ENCODE measurements around the gene LRCH3.
A peak's percentile ranks its signal among the peaks of the same experiment; 100 is the strongest.

Gene LRCH3

DNA sequence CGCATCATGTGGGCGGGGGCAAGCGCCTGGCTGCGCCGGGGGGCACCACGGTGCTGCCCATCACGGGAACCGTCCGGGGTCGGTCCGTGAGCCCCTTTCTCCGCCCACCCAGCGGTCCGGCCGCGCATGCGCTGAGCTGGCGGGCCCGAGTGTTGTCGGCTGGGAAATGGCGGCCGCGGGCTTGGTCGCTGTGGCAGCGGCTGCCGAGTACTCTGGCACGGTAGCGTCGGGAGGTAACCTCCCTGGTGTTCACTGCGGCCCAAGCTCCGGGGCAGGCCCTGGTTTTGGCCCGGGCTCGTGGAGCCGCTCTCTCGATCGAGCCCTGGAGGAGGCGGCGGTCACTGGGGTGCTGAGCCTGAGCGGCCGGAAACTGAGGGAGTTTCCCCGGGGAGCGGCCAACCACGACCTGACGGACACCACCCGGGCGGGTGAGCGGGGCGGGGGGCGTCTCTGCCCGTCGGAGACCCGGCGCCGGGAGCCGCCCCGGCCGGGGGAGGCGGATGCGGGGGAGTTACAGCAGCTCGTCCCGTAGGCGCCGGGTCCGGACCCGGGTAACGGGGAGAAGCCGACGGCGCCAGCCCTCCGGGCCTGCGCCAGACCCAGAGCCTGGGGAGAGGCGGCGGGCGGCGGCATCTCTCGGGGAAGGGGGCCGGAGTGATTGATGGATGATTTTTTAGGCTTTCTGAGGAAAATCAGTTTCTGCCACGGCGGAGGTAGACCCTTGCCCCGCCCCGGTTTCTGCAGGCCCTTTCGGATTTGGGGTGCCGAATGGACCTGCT is at the start of gene LRCH3:
Gene LRCH3, plus strand, starts transcription at position 142 of the 779 bp plus-strand sequence. Its CDS starts 25 bp downstream, at position 167.
- peak; percentile 62 for DNase-seq

DNA sequence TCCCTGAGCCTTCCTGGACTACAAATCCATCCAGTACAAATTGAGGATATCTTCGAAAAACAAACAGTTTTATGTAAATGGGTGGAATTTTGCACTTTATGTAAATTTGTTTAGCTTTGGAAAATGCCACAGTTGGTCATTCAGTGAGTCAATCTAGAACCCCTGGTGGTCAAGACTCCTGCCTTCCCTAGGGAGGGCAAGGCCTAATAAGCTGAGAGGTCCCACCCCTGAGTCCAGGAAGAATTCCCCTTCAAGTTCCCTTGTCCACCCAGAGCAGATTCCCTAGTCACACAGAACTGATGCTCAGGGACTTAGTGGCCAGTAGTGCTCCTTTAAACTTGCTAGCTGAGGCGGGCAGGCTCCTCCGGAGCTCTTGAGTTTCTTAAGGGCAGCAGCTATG is 48.3 kb upstream of the LRCH3 start:
- DNase-seq: no peak

DNA sequence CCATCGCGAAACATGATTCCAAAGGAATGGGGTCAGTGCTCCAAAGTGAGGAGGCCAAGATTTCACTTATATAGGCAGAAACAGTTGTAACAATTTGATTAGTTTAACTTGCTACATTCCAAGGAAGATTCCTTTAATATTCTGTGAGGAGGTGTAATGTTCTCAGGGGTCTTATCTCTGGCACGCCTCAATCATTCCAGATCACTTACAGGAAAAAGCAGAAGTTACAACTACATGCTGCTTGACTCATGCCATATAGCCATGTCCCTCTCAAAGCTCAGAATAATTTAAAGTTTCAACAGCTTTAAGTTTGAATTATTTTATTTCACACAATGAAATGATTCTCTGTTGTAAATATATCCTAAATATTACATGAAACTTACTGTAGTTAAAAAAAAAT is 44.8 kb upstream of the LRCH3 start:
- no peak for DNase-seq

DNA sequence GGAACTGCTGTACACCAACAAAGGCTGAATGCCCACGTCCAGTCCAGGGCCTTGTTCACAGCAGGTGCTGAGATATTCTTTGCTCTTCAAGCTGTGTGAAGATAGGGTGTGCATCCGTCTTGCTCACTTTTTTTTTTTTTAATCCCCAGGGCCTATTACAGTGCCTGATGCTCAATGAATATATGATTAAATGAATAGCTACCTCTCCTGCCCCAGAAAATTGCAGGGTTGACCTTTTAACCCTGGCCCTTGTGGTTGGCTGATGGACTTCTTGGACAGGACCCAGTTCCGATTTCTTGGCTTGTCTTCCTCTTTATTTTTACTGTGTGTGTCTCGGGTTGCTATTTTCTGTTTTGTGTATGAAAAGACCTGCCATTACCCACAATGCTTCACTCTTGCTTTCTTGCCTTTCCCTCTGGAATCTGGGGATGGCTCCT is 44.2 kb upstream of the LRCH3 start:
- DNase-seq: no peak

DNA sequence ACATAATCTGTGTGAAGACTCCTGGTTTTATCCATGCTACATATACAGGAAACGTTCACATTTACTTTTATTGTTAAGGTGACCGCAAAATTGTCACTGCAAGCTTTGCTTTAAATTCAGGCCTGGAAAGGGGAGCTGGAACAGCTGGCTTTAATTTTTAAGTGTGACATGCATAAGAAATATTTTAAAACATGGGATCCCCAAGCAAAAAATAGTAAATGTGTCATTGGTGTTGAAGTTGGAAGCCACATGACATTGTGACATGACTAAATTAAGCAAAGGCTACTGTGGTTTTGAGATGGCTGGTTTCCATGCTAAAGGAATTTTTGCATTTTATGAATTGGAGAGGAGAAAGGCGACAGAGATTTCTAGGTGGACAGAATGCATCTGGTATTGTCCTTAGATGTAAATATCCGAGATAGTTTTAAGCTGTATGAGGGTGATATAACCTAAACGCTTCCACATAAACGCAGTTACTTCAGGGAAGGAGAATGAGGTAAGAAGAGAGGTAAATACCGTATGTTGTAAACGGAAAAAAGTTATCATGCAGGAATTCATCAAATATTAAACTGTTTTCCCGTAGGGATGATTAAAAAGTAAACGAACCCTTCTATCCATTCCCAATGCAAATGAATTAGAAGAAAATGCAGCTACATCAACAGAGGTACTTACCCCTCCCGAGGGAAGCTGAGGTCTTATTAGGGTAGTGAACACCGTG is 42.3 kb upstream of the LRCH3 start:
- no peak for DNase-seq

DNA sequence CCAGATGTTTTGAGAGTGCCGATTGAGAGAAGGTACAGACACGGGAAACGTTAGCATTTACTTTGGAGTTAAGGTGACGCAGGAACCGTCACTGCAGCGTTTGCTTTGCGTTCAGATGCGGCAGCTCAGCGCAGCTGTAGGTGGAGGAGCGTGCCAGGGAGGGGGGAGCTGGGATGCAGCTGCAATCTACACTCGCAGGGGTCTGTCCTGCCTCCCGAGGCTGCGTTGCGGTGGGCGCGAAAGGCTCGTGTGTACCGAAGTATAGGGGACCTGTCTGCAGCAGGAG is 41.8 kb upstream of the LRCH3 start:
- peak; percentile 38 for DNase-seq

DNA sequence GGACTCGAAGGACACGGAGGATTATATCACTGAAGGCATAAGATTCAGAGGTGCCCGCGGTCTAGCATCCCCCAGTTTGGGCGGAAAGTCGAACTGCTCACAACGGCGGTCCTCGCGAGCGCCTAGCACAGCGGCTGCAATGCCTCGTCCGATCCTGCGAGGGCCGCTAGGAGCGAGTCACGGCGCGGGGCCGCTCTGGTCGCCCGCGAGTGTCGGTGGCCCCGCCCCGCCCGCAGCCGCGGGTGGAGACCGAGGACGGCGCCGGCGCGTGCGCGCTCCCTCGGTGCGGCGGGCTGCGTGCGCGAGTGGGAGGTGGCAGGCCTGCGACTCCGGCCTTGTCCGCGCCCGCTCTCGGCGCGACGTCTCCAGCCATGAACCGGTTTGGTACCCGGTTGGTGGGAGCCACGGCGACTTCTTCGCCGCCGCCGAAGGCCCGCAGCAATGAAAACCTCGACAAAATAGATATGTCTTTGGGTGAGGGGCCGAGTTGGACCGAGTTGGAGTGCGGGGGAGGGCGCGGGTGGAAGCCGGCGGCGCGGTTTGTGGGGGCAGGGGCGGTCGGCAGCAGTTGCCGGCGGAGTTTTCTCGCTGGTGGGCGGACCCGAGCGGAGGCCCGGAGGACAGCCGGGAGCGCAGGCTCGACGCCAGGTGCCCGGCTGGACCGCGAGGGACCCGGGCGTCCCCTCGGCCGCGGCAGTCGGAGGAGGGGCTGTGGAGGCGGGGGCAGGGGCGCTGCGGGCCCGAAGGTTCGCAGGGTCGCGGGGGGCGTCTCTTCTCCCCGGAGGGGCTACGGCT is 41.3 kb upstream of the LRCH3 start, which contains the start of gene FYTTD1:
Gene FYTTD1, plus strand, starts transcription at position 283 of the 795 bp plus-strand sequence. Its CDS starts 89 bp downstream, at position 372.
- DNase-seq: peak; percentile 76

DNA sequence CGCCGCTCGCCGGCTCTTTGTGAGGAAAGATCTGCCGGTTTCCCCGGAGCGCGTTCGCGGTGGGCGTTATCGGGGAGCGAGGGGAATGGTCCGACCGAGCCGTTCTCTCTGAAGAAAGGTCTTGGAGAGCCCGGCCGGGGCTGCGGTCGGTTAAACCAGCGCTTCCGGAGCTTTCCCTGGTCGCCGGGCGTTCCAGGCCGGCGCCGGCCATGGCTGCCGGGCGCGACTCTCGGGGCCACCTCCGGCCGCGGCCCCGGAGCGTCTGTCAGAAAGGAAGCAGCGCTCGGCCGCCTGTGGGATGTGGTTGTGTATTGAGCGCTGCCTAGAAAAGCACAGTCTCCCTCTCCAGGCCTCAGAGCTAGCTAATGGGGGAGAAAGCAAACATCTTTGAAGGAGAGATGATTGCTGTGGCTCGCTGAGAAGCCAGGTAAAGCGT is 40.6 kb upstream of the LRCH3 start:
- no peak for DNase-seq

DNA sequence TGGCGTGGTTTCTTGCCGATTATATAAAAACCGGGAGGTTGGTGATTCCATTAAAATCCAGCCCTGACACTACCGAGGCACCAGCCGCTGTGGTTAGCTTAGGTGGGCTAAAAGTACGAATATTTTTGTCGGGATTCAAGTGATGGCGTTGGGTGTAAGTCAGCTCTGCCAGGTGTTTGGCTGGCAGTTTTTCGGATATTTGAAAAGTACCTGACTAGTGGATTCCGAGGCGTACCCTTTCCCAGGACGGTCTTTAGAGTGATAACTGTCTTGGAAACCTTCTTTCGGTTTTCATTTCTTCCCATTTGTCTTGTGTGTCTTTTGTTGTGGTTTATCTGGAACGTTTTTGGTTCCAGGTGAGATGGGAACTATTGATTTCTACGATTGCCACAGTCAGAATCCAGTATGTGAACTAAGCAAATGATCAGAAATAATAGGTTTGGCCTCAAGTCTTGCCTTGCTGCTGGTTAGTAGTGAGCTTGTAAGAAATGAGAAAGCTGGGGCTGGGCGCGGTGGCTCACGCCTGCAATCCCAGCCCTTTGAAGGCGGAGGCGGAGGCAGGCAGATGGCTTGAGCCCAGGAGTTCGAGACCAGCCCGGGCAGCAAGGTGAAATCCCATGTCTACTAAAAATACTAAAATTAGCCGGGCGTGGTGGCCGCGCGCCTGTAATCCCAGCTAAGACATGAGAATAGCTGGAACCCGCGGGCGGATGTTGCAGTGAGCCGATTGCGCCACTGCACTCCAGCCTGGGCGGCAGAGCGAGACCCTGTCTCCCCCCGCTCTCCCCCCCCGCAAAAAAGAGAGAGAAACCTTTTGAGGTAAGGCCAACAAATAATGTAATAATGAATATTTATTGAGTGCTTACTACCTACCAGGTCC is 40.0 kb upstream of the LRCH3 start:
- DNase-seq: no peak

DNA sequence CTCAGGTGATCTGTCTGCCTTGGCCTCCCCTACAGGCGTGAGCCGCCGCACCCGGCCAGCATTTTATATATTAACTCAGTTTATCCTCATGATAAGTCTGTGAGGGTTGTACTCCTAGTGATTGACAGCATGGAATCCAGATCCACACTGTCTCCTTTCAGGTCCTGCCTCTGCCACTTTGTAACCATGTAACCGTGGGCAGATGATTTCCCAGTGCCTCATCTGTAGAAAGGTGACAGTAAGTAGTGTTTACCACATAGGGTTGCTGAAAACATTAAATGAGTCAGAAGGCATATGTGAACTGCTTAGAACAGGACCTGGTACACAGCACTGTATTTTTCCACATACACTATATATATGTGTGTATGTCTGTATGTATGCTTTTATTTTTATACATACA is 38.9 kb upstream of the LRCH3 start:
- DNase-seq: no peak

DNA sequence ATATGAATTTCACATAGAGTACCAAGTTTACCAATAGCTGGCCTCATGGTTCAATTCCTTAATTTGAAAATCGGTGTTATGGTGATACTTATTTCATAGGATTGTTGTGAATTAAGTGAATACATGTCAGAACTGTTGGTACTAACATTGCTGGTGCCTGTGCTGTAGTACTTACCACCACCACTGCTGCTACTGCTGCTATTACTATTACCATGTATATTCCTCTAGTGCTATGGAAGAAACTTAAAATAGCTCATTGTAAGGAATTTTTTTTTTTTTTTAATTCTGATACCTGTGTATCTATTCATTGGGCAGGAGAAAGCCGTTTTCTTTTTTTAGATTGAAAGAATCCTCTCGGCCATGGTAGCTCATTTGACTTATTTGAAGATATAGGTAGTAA is 37.8 kb upstream of the LRCH3 start:
- DNase-seq: no peak

DNA sequence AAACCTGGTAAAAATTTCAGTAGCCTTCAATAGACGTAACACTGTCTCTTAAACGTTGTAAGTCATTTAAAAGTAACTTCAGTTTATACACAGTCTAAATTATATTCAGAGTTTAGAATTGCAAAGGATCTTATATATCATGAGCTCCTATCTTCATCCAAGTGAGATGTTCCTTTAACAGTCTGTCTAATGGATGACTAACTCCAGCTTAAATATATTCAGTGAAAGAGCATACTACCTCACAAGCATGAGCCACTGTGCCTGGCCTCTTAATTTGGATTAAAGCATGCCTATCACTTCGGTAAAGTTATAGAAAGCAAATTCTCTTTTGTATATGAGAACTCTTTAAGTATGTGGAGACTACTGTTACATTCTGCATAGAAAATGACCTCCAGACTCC is 34.4 kb upstream of the LRCH3 start:
- no peak for DNase-seq

DNA sequence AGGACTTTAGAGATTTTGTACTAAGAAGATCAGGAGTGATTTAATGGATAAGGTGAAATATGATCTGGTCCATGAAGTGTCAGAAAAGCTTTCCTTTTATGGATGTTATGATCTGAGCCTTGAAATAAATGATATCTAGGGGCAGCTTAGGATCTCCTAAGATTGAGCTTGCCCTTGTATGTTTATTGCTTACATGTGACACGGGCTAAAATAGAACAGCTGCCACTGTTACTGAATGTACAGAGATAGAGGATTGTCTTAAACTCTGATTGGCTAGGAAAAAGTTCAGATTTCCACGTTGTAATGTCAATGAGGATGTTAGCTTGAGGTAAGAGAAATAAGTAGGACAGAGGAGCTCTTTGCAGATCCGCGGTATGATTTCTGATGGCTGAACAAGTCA is 32.5 kb upstream of the LRCH3 start:
- DNase-seq: no peak

DNA sequence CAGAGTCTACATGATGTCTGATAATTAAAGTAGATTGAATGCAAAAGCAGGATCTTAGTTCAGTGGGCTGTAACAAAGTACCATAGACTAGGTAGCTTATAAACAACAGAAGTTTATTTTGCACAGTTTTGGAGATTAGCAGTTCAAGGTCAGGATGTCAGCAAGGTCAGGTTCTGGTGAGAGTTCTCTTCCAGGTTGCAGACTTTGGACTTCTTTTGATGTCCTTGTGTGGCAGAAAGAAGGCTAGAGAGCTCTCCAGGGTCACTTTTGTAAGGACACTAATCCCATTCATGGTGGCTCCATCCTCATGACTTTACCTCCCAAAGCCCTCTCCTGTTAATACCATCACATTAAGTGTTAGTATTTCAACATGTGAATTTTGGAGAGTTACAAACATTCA is 29.3 kb upstream of the LRCH3 start:
- DNase-seq: no peak

DNA sequence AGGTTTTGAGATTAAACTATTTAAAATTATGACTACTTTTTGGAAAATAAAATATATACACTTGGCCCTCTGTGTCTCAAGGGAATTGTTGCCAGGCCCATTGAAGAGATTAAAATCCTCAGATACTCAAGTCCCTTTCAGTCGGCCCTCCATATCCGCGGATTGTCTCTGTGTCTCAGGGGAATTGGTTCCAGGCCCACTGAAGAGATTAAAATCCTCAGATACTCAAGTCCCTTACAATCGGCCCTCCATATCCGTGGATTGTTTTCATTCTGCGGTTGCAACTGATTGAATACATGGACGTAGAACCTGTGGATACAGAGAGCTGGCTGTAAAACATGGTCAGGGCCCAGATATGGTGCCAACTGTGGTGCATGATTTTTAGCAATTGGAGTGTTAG is 15.7 kb upstream of the LRCH3 start:
- no peak for DNase-seq

DNA sequence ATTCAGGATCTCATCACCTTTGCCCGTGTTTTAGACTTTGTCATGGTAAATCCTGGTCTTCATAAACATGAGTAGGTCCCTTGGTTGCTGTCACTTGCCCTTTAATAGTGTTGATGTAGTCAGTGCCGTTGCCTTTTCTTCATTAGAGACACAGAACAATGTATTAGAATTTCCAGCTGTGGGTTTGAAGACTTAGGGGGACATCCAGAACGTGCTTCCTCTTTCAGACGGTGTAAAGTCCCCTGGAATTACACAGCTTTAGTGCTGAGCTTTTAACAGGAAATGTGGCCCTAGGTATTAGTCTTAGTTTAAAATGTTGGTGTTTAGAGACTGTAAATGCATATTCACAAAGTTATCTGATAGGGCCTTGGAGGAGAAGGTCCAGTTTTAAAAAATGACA is 8.8 kb upstream of the LRCH3 start:
- no peak for DNase-seq

DNA sequence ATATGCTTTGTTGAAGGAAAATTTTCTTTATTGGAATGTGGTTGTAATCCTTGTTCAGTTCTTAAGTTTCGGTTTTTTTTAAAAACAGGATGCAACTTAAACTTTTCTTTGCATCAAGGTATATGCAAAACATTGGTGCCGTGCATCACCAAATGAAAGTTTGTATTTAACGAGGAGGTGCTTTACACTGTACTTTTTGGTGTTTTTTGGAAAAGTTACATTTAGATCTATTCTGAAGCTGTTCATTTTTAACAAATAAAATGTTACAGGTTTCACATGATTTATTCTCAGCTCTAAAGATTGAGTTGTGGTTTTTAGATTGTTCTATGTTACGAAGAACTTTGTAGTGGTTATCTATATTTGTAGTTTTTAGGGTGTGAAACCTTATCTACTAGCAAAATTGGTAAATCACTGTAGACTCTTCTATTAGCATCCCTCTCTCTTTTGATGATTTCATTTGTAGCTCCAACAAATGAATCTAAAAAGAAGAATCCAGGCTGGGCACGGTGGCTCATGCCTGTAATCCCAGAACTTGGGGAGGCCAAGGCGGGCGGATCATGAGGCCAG is 7.0 kb upstream of the LRCH3 start:
- no peak for DNase-seq

DNA sequence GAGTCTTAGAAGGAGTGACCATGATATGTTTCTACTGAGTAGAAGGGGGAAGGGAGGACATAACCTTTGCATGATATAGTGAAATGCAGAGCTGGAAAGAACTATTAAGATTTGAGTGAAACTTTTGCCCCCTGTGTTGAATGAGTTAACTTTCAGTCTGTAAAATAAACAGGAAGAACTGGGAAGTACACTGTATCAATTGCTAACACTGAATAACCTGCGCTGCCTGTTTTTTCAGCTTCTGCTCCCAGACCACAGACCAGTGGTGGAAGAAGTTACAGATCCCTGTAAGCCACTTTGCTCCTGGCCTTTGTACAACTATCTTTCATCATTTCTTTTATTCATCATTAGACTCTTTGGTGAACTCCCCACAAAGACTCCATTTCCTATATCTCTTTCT is 3.6 kb upstream of the LRCH3 start:
- DNase-seq: no peak

DNA sequence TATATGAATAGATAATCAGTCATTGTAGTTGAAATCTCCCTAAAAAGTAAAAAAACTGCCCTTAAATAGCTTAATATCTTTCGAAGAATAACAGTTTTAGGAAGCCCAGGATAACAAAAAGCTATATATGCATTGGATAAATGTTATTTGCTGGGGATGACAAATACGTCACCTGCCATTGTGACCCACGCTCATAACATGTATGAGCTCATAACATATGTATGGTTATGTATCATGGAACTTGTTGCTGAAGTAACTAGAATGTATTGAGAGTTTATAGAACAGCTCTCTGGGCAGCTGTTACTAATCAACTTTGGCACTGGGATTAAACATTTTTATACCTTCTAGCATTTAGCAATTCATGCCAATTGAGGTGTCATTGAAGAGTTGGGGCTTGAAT is 1.7 kb upstream of the LRCH3 start:
- no peak for DNase-seq

DNA sequence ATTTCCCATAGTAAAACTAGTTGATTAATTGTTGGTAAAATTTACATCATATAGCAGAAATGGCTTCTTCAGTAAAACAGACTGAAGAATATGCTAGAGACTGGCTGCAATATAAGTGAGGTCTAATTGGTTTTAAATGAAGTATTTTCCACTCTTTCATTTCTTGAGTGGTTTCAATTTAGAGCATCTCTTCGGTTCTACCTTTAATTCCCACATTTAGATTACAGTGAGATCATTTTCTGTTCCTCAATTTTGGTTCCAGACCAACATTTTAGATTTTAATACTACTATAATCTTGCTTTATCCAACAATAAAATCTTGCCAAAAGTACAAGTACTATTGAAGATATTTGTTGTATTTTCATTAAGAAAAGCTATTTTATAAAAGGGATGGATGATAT is 1.0 kb upstream of the LRCH3 start:
- DNase-seq: no peak

DNA sequence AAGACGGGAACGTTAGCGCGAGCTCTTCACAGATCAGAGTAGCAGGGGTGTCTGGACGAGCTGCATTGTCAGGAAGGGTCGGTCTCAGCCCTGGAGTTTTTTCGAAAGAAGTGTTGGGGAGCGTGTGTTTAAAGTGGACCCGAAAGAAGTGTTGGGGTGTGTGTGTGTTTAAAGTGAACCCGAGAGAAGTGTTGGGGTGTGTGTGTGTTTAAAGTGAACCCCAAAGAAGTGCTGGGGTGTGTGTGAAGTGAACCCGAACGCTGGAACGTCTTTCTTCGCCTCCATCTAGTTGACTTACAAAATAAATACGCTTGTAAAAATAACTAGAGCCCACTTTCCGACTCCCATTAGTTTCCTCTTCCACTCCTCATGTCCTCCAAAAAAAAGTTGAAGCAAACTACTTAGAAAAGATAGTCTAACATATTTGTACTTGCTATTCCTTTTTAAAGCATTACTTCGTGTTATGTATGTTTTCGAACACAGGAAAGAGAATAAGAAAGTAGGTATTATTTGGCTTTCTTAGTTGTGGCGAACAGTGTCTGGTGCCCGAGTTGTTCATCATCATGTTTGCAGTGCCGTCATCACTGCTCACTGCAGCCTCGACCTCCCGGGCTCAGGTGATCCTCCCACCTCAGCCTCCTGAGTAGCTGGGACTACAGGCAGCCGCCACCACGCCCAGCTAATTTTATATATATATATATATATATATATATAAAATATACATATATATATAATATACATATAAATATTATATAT is 1.0 kb downstream of the LRCH3 start:
- no peak for DNase-seq

DNA sequence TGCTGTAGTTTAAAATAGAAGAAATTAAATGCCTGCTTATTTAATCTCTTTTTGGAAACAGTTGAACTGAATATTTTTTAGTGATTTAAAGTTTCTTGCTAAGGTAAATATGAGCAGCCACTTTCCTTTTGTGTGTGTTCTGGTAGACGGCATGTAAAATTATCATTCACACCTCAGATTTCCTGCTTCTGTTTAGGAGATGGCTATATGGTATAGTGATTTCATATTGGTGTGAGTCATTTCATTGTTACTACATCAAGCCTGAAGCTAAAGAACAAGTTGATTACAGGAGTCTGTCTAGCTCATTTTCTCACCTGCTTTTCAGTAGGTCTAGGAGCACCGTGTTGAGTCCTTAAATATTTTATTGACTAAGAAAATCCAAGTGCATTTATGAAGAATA is 2.2 kb downstream of the LRCH3 start:
- DNase-seq: no peak
